MM.1S (cell line): Measurements from ENCODE around the gene CYTIP.
A peak's percentile ranks its signal among the peaks of the same experiment; 100 is the strongest.

Experiments used
- DNase-seq: peaks from one replicate; pipeline ENCODE4 v3.0.0-alpha.2; 2015
- H2AFZ ChIP-seq: fragments of 300-600 bp; sonication (generic); 2 replicates; pipeline ENCODE4 v1.6.0; 2016; ENCODE audit warnings: antibody characterized with exemption, low read length
- H3F3A ChIP-seq: fragments of 300-600 bp; sonication (generic); 2 replicates; pipeline ENCODE4 v1.6.1; 2016; ENCODE audit warnings: mild to moderate bottlenecking, antibody characterized with exemption, low read length, moderate library complexity, mixed read lengths; ENCODE audit not compliant: insufficient read depth
- H3K27ac ChIP-seq: fragments of 300-600 bp; sonication (generic); 2 replicates; pipeline ENCODE4 v1.5.1; 2016; ENCODE audit warnings: mild to moderate bottlenecking, low read length
- H3K27me3 ChIP-seq: fragments of 300-600 bp; sonication (generic); replicated peaks from 2 replicates; pipeline ENCODE4 v1.6.0; 2016; ENCODE audit warnings: low read length; ENCODE audit not compliant: insufficient read depth
- H3K36me3 ChIP-seq: fragments of 300-600 bp; sonication (generic); replicated peaks from 2 replicates; pipeline ENCODE4 v1.6.1; 2016; ENCODE audit warnings: mild to moderate bottlenecking, low read length, mixed read lengths; ENCODE audit not compliant: insufficient read depth
- H3K4me1 ChIP-seq: fragments of 300-600 bp; sonication (generic); 2 replicates; pipeline ENCODE4 v1.6.1; 2016; ENCODE audit warnings: low read length, mixed read lengths
- H3K4me2 ChIP-seq: fragments of 300-600 bp; sonication (generic); 2 replicates; pipeline ENCODE4 v1.6.0; 2016; ENCODE audit warnings: low read depth, low read length
- H3K4me3 ChIP-seq: fragments of 300-600 bp; sonication (generic); 2 replicates; pipeline ENCODE4 v1.5.1; 2016; ENCODE audit warnings: low read length, mixed read lengths
- H3K79me2 ChIP-seq: fragments of 300-600 bp; sonication (generic); 2 replicates; pipeline ENCODE4 v1.6.1; 2016; ENCODE audit warnings: mixed run types, low read length, mixed read lengths
- H3K9ac ChIP-seq: fragments of 300-600 bp; sonication (generic); 2 replicates; pipeline ENCODE4 v1.6.1; 2016; ENCODE audit warnings: low read length, mixed read lengths
- H3K9me2 ChIP-seq: fragments of 300-600 bp; sonication (generic); replicated peaks from 2 replicates; pipeline ENCODE4 v1.6.1; 2016; ENCODE audit warnings: mild to moderate bottlenecking, low read length, mixed read lengths; ENCODE audit not compliant: insufficient read depth
- H3K9me3 ChIP-seq: fragments of 300-600 bp; sonication (generic); replicated peaks from 2 replicates; pipeline ENCODE4 v1.6.1; 2016; ENCODE audit warnings: mild to moderate bottlenecking, low read length, mixed read lengths; ENCODE audit not compliant: insufficient read depth
- H4K20me1 ChIP-seq: fragments of 300-600 bp; sonication (generic); 2 replicates; pipeline ENCODE4 v1.6.1; 2016; ENCODE audit warnings: mild to moderate bottlenecking, low read length, moderate library complexity, mixed read lengths; ENCODE audit not compliant: insufficient read depth
- EZH2 ChIP-seq: fragments of 300-600 bp; sonication (generic); optimal IDR thresholded peaks from 2 replicates; pipeline ENCODE3; 2017; ENCODE audit warnings: low read depth, mild to moderate bottlenecking, antibody characterized with exemption, low read length, mixed read lengths
- EZH2phosphoT487 ChIP-seq: fragments of 300-600 bp; sonication (generic); IDR thresholded peaks from 2 replicates; pipeline ENCODE4 v1.6.1; 2018; ENCODE audit warnings: antibody characterized with exemption, low read length
- TF ChIP-seq, protein P1 (sequence below): fragments of 300-600 bp; sonication (generic); IDR thresholded peaks from 2 replicates; pipeline ENCODE4 v1.5.1; 2016; ENCODE audit warnings: antibody characterized with exemption, low read length, mixed read lengths

Gene CYTIP

DNA sequence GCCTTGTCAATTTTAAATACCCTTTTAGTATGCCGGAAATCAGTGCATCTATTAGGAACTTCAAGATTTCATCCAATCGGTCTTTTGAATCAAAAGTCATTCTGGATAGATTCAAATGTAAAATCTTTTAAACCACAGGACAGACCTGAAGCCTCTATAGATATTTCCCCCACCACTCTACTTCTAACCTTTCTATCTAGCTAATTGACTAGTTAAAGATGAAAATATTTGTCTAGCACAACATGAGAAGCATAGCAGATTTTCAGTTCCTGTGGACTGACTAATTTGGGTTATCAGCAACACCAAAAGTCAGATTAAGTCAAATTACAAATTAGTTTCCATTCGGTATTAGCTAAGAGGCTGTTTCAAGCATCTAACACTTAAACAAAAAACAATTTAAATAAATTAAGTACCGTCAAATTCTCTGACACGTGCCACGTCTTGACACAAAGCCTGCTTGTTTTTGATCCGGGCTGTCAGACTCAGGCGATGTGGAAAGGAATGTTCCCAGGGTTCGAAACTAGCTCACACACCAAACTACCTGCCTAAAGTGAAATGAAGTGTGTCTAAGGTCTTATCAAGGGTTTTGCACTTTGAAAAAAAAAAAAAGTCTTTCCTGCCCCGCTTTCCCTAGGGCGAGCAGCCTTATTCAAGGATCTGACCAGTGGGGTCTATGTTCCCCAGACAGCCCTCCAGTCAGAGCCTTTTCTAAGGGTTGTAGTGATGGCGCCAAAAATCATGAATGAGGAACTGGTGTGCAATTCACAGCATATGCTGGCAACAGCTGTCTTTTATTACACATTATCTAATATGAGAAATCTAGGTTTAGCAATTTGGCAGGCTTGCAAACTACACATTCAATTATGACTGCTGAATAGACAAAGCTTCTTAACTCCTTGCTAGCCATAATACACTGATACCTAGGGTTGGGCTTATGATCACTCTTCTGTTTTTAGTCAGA lies 4.7 kb downstream of the CYTIP start:
- H3K4me2 ChIP-seq: peak overlapping the region; percentile 97
- peak; percentile 14 for DNase-seq
- H3K9ac ChIP-seq: peak overlapping the region; percentile 94
- peaks cover 100% of the 10 kb centered on the region for H3K79me2 ChIP-seq
- no peak for TF ChIP-seq EZH2
- H3K9me2 ChIP-seq: no peaks in the 10 kb centered on the region
- H2AFZ ChIP-seq: no peak overlapping the region
- H3K36me3 ChIP-seq: peaks cover 6% of the 10 kb centered on the region; the same call in 1 of the 2 replicates
- peaks cover 35% of the 10 kb centered on the region for H4K20me1 ChIP-seq
- peak overlapping the region; percentile 97 for H3K27ac ChIP-seq
- no peaks in the 10 kb centered on the region for H3K9me3 ChIP-seq
- no peaks in the 10 kb centered on the region for H3K27me3 ChIP-seq
- H3F3A ChIP-seq: peaks cover 59% of the 10 kb centered on the region
- peak overlapping the region; percentile 91 for H3K4me3 ChIP-seq
- H3K4me1 ChIP-seq: peaks cover 18% of the 10 kb centered on the region

DNA sequence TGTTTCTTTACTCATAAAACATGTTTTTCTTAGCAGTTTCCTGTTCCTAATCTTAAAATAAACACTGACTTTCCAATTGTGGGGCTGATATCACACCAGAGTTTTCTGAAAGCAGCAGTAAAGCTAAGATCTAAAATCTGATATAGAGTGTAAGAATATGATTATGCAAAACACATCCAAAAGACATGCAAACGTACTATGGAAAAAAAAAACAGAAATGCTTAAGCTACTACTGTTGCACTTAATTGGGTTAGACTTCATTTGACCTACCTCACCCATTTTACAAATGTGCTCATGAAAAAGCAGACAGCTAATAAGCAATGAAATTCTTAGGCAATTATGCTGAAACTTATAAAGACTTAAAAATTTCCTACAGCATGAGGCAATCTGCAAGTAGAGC lies 10.5 kb downstream of the CYTIP start:
- DNase-seq: no peak

DNA sequence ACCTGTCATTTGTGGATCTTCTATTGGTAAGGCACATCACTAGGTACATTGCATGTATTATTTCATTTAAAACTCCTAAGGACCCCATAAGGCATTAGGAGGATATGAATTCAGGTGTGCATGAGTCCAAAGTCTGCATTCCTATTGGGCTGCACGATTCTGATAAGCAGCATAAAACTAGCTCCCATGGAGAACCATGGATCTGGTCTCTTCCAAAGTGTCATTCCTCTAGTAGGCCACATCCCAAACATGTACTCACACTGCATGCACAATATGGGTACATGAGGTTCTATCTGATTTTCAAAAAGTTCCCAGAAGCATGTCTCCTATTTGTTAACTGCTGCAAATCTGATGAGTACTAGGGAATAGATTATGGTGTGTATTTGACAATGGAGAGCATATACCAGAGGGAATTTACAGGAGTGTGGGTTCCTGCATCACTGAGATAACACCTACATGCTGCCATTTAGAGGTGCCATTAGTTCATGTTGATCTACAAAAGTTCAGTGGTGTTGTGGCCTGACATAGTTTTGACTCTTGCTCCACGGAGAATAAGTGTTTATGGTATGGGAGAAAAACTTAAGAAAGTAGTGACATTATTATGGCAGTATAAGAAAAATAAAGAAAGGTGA lies 11.3 kb downstream of the CYTIP start:
- H3K9me2 ChIP-seq: no peaks in the 10 kb centered on the region
- H3K4me2 ChIP-seq: no peak overlapping the region
- H3K27ac ChIP-seq: peak overlapping the region; percentile 1; the same call in 1 of the 2 replicates
- TF ChIP-seq EZH2 (no peak), EZH2phosphoT487 (no peak)
- TF ChIP-seq, protein P1, sequence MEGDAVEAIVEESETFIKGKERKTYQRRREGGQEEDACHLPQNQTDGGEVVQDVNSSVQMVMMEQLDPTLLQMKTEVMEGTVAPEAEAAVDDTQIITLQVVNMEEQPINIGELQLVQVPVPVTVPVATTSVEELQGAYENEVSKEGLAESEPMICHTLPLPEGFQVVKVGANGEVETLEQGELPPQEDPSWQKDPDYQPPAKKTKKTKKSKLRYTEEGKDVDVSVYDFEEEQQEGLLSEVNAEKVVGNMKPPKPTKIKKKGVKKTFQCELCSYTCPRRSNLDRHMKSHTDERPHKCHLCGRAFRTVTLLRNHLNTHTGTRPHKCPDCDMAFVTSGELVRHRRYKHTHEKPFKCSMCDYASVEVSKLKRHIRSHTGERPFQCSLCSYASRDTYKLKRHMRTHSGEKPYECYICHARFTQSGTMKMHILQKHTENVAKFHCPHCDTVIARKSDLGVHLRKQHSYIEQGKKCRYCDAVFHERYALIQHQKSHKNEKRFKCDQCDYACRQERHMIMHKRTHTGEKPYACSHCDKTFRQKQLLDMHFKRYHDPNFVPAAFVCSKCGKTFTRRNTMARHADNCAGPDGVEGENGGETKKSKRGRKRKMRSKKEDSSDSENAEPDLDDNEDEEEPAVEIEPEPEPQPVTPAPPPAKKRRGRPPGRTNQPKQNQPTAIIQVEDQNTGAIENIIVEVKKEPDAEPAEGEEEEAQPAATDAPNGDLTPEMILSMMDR: no peak
- H3K9ac ChIP-seq: no peak overlapping the region
- peaks cover 51% of the 10 kb centered on the region for H3K36me3 ChIP-seq
- H3K9me3 ChIP-seq: no peaks in the 10 kb centered on the region
- H3K4me1 ChIP-seq: peaks cover 38% of the 10 kb centered on the region
- H3K27me3 ChIP-seq: no peaks in the 10 kb centered on the region
- peaks cover 59% of the 10 kb centered on the region for H4K20me1 ChIP-seq
- DNase-seq: no peak
- H3F3A ChIP-seq: peaks cover 5% of the 10 kb centered on the region
- peaks cover 99% of the 10 kb centered on the region for H3K79me2 ChIP-seq
- H3K4me3 ChIP-seq: no peak overlapping the region
- H2AFZ ChIP-seq: no peak overlapping the region

More for the DNA sequence above, 10.5 kb downstream of the CYTIP start:
- peak overlapping the region; percentile 26; the same call in 1 of the 2 replicates for H3K27ac ChIP-seq
- TF ChIP-seq, protein P1: no peak
- TF ChIP-seq EZH2phosphoT487: no peak
- peaks cover 47% of the 10 kb centered on the region for H3K36me3 ChIP-seq
- no peak overlapping the region; the same call in 1 of the 2 replicates for H3K9ac ChIP-seq
- H4K20me1 ChIP-seq: peaks cover 64% of the 10 kb centered on the region
- H3K4me2 ChIP-seq: peak overlapping the region; percentile 97
- no peaks in the 10 kb centered on the region for H3K27me3 ChIP-seq
- peaks cover 38% of the 10 kb centered on the region for H3K4me1 ChIP-seq
- no peak overlapping the region for H3K4me3 ChIP-seq
- peaks cover 5% of the 10 kb centered on the region for H3F3A ChIP-seq
- H3K9me2 ChIP-seq: no peaks in the 10 kb centered on the region
- peaks cover 99% of the 10 kb centered on the region for H3K79me2 ChIP-seq
- no peaks in the 10 kb centered on the region for H3K9me3 ChIP-seq
- no peak overlapping the region for H2AFZ ChIP-seq
